HG03045 (cell line): Measurements from ENCODE around the gene TBC1D12.

ENCODE experiments used
- ATAC-seq: cut with Tn5 transposase; IDR thresholded peaks from one replicate; pipeline ENCODE4 v1.9.1; 2021; ENCODE audit warnings: mild to moderate bottlenecking, moderate library complexity; ENCODE audit not compliant: unreplicated experiment

The TBC1D12 gene

DNA sequence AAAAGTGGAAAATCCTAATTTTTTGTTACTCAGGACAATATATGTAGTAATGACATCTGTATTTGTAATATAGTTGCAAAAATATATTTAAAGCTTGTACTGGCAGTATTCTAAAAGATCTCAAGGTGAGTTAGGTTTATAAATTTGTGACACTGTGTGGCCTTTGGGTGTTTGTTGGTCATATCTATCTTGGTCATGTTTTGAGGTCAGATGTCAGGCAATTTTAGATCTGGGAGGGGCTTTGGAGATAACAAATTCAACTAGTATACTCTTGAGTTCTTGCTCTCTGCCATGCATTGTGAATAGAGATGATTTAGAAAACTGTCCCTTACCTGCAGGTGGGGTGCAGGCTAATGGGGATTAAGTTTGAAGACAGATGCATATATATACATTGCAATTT lies 3.1 kb downstream of the TBC1D12 start:
- no peak for ATAC-seq

DNA sequence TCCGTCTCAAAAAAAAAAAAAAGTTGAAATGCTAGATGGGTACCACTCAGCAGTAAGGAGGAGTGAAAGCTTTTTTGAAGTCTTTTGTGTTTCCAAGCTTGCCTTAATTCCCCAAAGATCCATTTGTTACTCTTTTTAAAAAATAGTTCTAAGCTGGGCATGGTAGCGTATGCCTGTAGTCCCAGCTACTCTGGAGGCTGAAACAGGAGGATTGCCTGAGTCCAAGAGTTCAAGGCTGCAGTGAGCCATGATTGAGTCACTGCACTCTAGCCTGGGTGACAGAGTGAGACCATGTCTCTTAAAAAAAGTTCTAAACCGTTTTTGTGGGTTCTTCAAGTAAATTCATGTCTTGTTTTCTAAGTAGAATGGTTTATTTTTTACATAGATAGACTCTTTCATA lies 5.3 kb downstream of the TBC1D12 start:
- ATAC-seq = no peak

DNA sequence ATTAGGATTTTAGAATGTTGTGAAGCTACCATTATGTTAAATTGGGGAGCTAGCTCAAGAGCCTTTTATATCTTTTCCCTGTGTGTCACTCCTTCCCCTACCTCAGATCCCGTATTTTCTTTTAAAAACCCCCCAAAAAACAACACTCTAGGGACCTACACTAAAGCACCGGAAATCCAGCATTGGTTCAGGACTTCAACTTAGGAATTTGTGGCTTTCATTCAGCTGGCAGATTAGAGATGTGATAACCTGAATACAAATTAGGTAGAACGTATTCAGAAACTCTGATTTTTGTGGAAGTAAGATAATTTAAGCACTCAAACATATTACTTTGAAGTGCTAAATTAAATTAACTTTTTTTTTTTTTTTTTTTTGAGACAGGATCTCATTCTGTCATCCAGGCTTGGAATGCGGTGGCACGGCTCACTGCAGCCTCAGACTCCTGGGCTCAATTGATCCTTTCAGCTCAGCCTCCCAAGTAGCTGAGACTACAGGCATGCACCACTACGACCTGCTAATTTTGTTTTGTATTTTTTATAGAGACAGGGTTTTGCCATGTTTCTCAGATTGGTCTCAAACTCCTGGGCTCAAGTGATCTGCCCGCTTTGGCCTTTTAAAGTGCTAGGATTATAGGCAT lies 6.8 kb downstream of the TBC1D12 start:
- ATAC-seq = no peak

DNA sequence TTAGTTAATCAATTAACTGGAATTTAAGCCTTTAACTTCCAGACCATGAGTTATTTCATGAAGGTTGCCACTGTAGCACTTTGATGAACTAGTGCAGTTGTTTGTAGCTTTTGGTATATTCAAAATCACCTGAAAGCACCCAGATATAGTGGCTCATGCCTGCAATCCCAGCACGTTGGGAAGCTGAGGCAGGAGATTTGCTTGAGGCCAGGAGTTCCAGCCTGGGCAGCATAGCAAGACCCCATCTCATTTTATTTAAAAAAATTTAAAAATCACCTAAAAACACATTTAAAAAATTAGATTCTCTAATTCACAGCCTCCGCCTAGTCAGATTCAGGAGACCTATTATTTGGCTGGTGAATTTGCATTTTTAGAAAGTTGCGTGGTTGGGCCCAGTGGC lies 9.0 kb downstream of the TBC1D12 start:
- no peak for ATAC-seq

DNA sequence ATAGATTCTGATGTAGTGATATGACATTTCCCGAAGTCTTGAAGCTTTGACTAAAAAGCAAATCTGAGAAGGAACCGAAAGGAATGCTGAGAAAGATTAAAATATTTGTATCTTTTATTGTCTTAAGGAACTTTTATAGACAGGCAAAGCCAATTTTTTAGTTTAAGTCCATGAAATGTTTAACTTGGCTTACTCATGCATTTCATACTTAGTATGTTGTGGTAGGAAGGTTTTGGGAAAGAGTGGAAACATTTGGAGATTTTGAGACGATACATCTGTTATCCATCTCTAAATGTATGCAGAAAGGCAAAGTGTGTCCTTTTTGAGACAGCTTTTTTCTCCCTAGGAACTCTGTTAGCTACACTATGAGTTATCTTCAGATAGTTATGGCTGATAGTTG lies 10.1 kb downstream of the TBC1D12 start:
- ATAC-seq = no peak

DNA sequence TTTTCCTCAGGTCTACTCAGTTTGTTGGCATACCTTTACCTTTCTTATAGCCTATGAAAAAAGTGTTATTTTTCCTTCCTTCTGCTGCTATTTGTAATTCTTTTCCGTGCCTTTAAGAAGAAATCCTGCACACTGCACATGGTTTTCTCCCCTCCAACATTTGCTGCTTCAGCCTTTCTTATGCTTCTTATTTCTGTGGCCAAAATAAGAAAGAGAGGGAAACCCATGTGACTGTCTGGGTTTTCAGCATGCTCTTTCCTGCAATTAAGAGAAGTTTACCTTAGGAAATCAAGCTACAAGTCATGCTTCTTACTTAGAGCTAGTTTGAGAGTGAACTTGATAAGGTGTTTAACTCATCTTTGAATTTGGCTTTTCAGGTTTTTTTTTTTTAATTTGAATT lies 11.0 kb downstream of the TBC1D12 start:
- no peak for ATAC-seq

DNA sequence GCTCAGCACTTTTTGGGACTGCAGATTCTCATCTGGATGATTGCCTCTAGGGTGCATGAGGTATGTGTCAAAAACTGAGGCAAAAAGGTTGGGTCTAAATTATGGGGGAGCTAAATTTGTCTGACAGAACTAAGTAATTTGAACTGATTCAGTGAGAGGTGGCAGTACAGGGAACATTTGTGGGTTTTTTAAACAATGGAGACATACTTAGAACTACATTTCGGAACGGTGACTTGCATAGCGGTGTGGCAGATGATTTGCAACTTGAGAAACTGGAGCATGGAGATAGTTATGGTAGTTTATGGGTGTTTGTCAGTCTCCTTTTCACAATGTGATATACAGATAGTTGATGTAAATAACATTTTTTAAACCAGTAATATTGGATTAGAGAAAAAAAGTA lies 14.6 kb downstream of the TBC1D12 start:
- no peak for ATAC-seq

DNA sequence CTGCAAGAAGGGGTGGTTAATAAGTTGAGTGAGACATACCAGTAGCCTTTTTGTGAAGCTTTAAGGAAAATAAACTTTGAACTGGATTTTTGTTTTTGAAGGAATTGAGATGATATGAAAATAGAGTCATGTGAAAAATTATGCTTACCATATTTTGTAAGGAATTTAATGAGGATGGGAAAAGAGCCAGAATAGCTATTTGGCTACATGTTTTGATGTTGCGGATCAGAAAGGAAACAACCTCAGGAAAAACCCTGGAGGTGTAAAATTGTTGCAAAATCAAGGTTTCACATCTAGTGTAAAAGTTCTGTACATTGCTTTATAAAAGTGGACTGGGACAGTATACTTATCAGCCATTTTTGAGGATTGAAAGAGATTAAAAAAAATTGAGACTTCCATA lies 15.0 kb downstream of the TBC1D12 start:
- no peak for ATAC-seq

DNA sequence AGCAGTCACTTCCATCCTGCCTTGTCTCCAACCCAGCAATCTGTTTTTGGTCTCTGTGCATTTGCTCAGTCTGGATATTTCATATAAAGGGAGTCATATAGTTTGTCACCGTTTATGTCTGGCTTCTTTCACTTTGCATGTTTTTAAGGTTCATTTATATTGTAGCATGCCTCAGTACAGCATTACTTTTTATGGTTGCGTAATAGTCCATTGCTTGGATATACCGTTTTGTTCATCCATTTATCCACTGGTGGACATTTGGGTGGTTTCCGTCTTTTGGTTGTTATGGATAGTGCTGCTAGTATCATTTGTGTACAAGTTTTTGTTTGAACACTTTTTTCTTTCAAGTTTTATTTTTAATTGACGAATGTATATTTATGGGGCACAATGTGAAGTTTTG lies 18.2 kb downstream of the TBC1D12 start:
- ATAC-seq = no peak

DNA sequence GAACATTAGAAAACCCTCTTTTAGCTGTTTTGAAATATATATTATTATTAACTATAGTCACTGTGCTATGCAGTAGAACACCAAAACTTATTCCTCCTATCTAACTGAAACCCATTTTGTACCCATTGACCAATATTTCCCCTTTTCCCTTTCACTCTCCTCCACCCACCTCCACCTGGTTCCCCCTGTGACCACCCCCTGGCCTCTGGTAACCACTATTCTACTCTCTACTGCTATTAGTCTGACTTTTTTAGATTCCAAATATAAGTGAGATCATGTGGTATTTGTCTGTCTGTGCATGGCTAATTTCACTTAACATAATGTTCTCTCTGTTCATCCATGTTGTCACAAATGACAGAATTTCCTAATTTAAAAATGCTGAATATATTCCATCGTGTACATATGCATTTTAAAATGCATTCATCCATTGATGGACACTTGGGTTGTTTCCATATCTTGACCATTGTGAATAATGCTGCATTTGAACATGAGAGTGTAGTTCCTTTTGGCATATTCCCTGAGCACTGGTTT lies 18.7 kb downstream of the TBC1D12 start:
- no peak for ATAC-seq

DNA sequence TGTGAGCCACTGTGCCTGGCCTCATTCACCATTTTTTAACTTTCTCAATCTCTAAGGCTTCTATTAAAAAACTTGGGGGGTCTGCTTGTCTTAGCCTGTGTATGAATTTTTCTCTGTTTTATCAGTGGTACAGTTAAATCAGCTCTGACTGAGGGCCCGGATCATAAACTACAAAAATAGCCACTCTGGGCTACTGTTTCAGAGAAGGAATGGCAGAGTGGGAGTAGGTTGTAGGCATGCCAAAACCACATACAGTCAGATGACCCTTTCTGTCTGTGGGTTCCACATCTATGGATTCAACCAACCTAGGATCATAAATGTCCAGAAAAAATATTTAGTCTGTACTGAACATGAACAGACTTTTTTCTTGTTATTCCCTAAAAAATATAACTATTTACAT lies 21.3 kb downstream of the TBC1D12 start:
- no peak for ATAC-seq

DNA sequence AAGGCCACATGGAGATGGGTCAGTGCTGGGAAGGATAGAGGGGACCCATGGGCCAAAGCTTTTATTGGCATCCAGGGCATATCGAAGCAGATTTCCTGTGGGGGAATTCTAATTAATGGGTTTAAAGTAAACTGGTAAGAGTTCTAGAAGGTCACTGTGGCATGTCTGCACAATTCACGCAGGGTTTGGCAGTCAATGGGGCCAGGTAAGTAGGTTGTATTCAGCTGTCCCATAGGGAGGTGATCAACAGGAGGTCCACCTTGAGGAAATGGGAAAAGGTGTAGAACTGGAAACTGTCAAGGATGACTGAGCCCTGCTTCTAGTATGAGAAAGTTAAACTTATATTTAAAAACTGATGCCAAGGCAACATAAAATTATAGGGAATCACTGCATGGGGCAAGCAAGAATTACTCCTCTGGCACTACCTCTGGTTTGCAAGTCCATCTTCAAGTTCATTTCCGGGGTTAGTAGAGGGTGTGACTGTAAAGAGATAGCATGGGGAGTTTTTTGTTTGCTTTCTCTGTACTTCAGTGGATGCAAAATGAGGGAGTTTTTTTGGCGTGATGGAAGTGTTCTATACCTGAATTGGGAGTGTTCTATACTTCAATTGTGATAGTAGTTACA lies 22.5 kb downstream of the TBC1D12 start:
- no peak for ATAC-seq

DNA sequence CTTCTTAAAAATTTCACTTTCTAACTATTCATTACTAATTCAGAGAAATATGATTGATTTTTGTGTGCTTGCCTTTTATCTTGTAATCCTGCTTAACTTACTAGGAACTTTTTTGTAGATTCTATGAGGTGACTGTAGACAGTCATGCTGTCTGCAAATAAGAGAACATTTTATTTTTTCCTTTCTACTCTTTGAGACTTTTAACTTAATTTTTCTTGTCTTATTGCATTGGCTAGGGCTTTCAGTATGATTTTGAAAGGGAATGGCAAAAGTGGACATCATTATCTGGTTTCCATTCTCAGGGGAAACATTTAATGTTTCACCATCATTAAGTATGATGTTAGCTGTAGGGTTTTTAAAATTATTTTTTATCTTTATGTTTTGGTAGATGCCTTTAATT lies 23.6 kb downstream of the TBC1D12 start:
- ATAC-seq = no peak

DNA sequence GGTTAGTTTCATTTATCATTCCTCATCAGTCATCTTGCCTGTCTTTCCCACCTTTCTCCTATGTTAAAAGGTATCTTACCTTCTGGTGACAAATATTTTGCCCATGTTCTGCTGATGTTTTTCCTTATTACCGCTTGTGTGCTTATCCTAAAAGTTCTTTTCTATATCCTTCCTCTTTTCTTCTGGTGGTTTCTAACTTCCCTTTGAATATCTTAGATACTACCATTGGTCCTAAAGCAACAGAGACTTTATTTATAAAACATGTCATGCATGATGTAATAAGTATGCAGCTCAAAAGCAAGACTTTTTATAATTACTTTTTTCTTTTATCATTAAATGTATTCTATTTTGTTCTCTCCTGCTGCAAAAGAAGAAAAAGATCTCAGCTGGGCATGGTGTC lies 24.8 kb downstream of the TBC1D12 start:
- ATAC-seq = no peak

DNA sequence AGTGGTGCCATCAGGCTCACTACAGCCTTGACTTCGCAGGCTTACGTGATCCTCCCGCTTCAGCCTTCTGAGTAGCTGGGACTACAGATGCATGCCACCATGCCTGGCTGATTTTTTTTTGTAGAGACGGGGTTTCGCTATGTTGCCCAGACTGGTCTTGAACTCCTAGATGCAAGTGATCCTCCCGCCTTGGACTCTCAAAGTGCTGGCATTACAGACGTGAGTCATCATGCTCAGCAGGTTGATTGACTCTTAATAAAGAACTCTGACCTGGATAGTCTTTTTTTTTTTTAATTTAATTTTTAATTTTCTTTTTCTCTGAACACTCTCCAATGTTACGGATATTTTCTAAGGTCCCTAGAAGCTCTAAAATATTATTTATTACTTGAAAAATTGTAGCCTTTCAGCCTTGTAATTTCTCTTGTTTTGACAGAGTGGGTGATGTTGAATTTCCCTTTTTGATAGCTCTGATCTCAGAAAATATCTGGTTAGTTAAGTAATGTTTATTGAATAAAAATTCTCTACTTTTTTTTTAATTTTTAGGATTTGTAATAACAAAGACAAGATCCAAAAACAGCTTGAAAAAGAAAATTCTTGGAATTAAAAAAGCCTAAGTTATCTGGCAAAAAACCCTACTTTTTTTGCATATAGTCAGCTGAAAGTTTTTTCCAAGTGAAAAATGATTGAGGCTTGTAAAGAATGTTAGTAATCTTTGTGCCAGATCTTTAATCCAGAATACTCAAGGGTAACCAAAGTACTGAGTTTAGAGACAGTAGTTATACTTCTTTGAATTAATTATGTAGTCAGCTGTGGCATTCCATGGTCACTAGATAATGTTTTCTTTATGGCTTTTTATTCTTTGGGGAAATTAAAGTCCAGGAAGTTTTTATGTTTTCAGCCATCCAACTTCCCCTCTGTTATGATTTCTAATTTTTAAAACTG lies 26.7 kb downstream of the TBC1D12 start:
- no peak for ATAC-seq

DNA sequence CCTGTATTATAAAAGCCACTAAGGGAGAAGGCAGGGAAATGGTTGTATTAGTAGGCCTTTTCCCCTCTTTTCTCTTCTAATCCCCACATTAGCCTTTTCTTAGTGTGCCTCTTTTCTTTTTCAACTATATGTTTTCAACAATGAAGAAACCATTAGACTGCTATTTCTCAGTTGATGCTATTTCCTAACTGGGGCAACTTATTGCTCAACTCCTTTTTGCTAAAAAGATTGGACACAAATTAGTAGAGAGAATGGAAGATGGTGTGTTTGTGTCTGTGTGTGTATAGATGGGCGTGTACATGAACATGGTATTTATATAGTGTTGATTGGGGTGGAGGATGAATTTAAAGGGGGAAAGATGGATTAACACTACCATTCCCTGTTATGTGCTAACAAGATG lies 28.4 kb downstream of the TBC1D12 start:
- ATAC-seq = no peak

DNA sequence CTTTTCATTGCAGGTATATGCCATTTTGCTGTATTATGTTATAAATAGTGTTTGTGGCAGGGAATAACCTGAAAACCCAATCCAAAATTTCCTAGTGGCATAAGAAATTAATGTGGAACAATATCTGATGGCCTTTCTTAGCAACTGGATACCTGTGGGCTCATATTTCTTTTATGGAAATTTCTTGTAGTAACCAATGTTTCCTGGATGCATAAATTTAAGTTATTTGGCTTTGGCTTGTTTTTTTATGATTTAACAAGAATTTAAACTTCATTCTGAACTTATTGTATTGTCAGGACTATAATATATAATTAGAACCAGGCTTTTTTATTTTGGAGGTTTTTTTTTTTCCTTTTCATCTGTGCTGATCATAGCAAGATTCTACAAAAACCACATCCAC lies 30.1 kb downstream of the TBC1D12 start:
- no peak for ATAC-seq

DNA sequence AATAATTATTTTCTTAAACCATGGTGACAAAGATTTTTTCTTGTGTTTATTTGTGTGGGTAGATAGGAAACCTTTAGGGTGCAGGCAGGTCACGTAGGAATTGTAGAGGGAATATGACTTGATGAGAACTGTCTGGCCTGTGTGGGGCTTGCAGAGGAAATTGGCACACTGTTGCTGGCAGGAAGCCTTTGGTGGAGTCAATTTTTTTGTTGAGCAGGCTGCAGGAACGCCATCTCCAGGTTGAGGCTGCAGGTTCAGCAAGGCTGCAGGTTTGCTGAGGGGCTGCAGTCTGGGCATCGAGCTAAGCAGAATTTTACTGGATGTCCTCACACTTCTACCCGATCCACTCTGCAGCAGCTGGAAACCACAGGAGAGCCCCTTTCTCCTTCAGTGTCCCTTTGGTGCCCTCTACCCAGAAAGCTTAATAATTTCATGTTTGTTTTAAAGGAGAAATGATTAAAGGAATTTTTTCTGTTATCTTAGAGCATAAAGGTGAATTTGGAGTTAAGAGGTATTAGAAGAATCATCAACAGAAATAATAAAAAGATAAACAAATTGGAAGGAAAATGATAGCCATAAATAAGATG lies 37.0 kb downstream of the TBC1D12 start:
- no peak for ATAC-seq

DNA sequence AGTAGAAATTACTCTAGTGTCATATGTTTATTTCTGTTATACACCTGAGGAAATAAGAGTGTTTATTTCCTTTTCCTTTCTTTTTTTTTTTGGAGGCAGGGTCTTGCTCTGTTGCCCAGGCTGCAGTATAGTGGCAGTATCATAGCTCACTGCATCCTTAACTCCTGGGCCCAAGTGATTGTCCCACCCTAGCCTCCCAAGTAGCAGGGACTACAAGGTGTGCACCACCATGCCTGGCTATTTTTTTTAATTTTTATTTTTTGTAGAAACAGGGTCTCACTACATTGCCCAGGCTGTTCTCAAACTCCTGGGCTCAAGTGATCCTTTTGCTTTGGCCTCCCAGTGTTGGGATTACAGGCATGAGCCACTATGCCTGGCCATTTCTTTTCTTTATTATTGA lies 37.8 kb downstream of the TBC1D12 start:
- ATAC-seq = no peak

DNA sequence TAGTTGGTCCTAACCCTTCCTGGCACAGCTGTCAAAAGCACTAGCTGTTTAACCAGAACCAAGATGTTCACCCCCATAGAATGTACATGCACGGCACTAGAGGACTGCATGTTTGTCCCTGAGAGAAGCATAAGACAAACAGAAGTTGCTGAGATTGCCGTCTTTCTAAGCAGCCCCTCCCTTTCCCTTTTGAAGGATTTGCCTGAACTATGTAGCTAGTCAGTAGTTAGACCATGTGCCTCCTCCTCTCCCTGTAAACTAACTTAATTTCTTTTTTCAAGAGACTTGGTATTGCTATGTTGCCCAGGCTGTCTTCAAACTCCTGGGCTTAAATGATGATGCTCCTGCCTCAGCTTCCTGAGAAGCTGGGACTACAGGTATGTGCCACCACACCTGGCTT lies 40.7 kb downstream of the TBC1D12 start:
- ATAC-seq = no peak

DNA sequence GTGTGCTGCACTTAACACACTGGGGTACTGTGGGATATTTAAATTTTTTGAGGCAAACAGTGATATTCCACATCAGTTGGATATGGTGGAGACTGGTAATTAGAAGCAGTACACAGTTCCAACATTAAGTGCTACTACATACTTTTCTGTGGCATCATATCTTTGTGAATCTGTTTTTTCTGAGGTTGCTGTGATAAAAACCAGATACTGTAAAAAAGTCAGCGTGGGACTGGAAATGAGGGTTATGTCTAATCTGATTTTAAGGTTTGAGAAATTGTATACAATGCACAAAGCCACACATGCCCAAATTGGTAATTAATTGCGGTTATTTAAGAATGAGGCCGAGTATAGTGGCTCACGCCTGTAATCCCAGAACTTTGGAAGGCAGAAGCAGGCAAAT lies 41.2 kb downstream of the TBC1D12 start:
- ATAC-seq = no peak
